Chondrocyte (in vitro differentiated cells): ENCODE measurements around the gene TIMM21. TPM values are rescaled to one million over a fixed set of nuclear protein-coding genes. Genes with fewer than 3 reads are reported as not detected.

Experiments
- DNase-seq: peaks from one replicate; pipeline ENCODE4 v3.0.0; 2021; ENCODE audit warnings: mixed read lengths, low spot score
- H3K27ac Mint-ChIP-seq: one replicate; pipeline ENCODE4 v1.8.0; 2021; ENCODE audit warnings: mild to moderate bottlenecking, moderate library complexity, mixed read lengths; ENCODE audit not compliant: unreplicated experiment
- H3K27me3 Mint-ChIP-seq: 2 replicates; pipeline ENCODE4 v1.8.0; 2021; ENCODE audit warnings: low read depth, mixed read lengths
- H3K36me3 Mint-ChIP-seq: 2 replicates; pipeline ENCODE4 v1.8.0; 2021; ENCODE audit warnings: low read depth, mixed read lengths
- H3K4me1 Mint-ChIP-seq: 2 replicates; pipeline ENCODE4 v1.8.0; 2021; ENCODE audit warnings: low read depth, mild to moderate bottlenecking, mixed read lengths
- H3K4me3 Mint-ChIP-seq: one replicate; pipeline ENCODE4 v1.8.0; 2021; ENCODE audit warnings: mild to moderate bottlenecking, moderate library complexity, mixed read lengths; ENCODE audit not compliant: unreplicated experiment
- H3K9me3 Mint-ChIP-seq: 2 replicates; pipeline ENCODE4 v1.8.0; 2021; ENCODE audit warnings: low read depth, mixed read lengths
- total RNA-seq: library from RNA; stranded (reverse); gene quantifications from 3 replicates; pipeline ENCODE4 v1.2.1, GENCODE V29; 2021
- TF ChIP-seq, protein P1 (sequence below): fragments of 200-600 bp; sonication (generic); IDR thresholded peaks from 2 replicates; pipeline ENCODE4 v1.5.0; 2021; ENCODE audit warnings: antibody characterized with exemption, mild to moderate bottlenecking, moderate library complexity

TIMM21 gene
- total RNA-seq, 1 donor from 2014 or later: 23.8 TPM

DNA sequence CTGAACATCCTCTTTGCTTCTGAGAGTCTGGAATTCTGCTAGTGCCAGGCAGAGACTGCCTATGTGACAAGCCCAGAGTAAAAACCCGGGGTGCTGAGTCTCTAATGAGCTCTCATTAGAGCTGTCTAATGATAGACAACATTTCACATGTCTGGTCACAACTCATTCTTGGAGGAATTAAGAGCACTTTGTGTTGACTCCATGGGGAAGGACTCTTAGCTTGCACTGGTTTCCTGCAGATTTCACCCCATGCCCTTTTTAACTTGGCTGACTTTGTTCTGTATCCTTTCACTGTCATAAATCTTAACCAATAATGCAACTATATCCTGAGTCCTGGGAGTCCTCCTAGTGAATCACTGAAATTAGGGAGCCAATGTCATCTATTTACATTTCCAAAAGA is 34.2 kb upstream of the TIMM21 start:
- H3K36me3 Mint-ChIP-seq: peaks cover 2% of the 10 kb centered on the region

DNA sequence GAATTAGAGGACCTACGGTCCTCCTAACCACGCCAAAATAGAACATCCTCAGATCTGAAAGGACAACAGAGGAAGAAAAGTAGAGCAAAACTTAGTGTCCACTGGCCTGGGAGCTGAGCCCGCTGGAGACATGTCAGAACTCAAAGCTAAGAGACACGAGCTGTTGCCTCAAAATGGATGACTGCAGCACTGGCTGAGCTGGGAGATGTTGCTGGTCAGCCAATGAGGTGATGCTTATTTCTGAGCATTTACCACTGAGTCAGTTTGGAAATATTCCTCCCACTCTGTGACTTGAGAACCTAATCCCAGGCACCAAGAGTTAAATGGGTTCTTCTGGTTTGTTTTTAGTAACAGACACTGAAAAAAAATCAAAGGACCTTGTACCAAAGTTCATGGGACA is 33.3 kb upstream of the TIMM21 start:
- no peak overlapping the region for H3K27ac Mint-ChIP-seq
- no peak for DNase-seq
- no peaks in the 10 kb centered on the region for H3K4me1 Mint-ChIP-seq
- H3K4me3 Mint-ChIP-seq: no peak overlapping the region
- TF ChIP-seq, protein P1, sequence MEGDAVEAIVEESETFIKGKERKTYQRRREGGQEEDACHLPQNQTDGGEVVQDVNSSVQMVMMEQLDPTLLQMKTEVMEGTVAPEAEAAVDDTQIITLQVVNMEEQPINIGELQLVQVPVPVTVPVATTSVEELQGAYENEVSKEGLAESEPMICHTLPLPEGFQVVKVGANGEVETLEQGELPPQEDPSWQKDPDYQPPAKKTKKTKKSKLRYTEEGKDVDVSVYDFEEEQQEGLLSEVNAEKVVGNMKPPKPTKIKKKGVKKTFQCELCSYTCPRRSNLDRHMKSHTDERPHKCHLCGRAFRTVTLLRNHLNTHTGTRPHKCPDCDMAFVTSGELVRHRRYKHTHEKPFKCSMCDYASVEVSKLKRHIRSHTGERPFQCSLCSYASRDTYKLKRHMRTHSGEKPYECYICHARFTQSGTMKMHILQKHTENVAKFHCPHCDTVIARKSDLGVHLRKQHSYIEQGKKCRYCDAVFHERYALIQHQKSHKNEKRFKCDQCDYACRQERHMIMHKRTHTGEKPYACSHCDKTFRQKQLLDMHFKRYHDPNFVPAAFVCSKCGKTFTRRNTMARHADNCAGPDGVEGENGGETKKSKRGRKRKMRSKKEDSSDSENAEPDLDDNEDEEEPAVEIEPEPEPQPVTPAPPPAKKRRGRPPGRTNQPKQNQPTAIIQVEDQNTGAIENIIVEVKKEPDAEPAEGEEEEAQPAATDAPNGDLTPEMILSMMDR: no peak
- H3K36me3 Mint-ChIP-seq: peaks cover 2% of the 10 kb centered on the region
- H3K9me3 Mint-ChIP-seq: peaks cover 6% of the 10 kb centered on the region
- peaks cover 2% of the 10 kb centered on the region for H3K27me3 Mint-ChIP-seq

More for the DNA sequence above, 34.2 kb upstream of the TIMM21 start:
- TF ChIP-seq, protein P1: no peak
- Mint-ChIP-seq H3K4me3 (no peak overlapping the region), H3K4me1 (no peaks in the 10 kb centered on the region), H3K27ac (no peak overlapping the region), H3K9me3 (peaks cover 7% of the 10 kb centered on the region), H3K27me3 (no peaks in the 10 kb centered on the region)
- DNase-seq: no peak

DNA sequence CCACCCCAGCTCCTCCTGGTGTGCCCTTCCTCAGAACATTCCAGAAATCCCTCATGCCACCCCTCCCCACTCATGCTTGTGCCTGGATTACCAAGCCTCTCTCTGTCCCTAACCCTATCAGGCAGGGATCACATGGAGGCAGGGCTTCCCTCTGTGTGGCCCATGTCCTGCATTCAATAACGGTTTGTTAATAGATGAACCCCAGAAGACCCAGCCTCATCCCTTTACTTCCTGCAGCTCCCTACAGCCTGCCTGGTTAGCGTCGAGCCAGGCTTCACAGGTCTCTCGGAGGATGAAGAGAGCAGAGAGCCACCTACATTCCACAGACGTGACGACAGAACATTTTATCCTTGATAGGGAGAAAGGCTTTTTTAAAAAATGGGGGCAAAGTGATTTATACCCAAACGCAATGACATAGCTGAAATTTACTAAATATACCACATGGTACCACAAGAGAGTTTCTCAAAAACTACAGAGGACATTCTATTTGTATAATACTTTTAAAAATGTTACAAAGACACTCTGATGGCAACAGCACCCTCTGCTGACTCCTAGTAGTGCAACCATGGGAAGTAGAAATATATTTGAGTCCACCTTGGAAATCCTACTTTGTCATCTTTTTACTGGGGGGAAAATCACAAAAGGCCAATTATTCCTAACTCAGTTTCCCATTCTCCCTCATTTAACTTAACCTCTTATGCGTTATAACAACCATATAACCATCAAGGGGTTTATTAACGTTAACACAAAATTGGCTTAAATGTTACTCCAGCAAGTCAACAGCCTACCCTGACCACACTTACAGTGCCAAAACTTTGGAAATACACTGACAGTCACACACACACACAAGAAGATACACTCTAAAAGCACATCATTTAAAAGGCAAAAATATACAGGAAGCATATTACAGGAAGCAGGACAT is 31.4 kb upstream of the TIMM21 start:
- Mint-ChIP-seq H3K4me1 (no peaks in the 10 kb centered on the region), H3K9me3 (peaks cover 6% of the 10 kb centered on the region), H3K27me3 (peaks cover 14% of the 10 kb centered on the region), H3K36me3 (peaks cover 2% of the 10 kb centered on the region), H3K27ac (no peak overlapping the region), H3K4me3 (no peak overlapping the region)
- TF ChIP-seq, protein P1: peak; percentile 83
- DNase-seq: no peak

DNA sequence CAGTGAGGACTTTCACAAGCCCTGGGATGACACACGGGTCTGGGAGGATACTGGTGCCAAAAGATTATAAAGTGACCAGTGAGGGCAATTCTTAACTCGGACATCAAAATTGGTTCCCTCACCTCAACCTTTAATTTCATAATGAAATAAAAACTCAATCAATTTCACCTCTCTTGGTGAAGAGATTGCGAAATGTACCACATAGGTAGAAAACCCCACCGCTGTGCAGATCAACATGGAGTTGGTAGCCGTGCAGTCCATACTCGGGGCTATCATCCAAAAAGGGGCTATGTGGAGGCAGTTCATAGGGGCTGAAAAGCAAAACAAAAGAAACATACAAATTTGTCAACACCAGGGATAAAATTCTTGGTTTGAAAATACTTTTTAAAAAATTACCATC is 25.1 kb upstream of the TIMM21 start:
- H3K4me3 Mint-ChIP-seq: no peak overlapping the region
- H3K9me3 Mint-ChIP-seq: no peaks in the 10 kb centered on the region
- TF ChIP-seq, protein P1: no peak
- H3K27me3 Mint-ChIP-seq: peaks cover 41% of the 10 kb centered on the region
- H3K27ac Mint-ChIP-seq: no peak overlapping the region
- no peak for DNase-seq
- no peaks in the 10 kb centered on the region for H3K36me3 Mint-ChIP-seq
- no peaks in the 10 kb centered on the region for H3K4me1 Mint-ChIP-seq

DNA sequence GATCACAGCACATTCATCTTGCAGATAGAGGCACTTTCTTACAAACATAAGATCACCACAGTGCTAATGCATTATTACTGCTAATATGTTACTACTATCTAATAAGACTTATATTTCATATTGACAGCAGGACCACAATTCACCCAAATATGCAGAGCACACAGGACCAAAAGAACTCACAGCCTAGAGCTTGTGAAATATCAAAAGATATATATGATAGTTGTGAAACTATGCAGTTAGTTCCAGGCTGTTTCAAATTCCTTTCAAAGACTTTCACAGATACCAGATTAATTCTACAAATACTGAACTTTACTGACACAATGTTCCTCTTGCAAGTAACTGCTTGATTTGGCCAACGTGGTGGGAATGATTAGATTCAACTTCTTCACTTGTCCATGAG is 23.7 kb upstream of the TIMM21 start:
- no peaks in the 10 kb centered on the region for H3K4me1 Mint-ChIP-seq
- no peaks in the 10 kb centered on the region for H3K36me3 Mint-ChIP-seq
- H3K4me3 Mint-ChIP-seq: no peak overlapping the region
- H3K27me3 Mint-ChIP-seq: peaks cover 43% of the 10 kb centered on the region
- H3K9me3 Mint-ChIP-seq: no peaks in the 10 kb centered on the region
- no peak for DNase-seq
- TF ChIP-seq, protein P1: no peak
- no peak overlapping the region for H3K27ac Mint-ChIP-seq
